HG02884 (cell line): ENCODE data around the gene ACP5.
A peak's percentile ranks its signal among the peaks of the same experiment; 100 is the strongest.
"Not testable (repeated sequence)": the region's sequence is repeated elsewhere in the genome, so short reads cannot be mapped to it uniquely, and the experiment has no call there.

ENCODE experiments used
- ATAC-seq: cut with Tn5 transposase; IDR thresholded peaks from one replicate; pipeline ENCODE4 v1.9.1; 2021; ENCODE audit warnings: mild to moderate bottlenecking, moderate library complexity; ENCODE audit not compliant: unreplicated experiment

The ACP5 gene

GRCh38 chr19:11580116-11580515, 2.7 kb upstream of the ACP5 start:
- no peak for ATAC-seq

GRCh38 chr19:11578258-11579142, 1.1 kb upstream of the ACP5 start:
- no peak for ATAC-seq

- ATAC-seq: no peak
Measured at GRCh38 chr19:11576227-11576626, 1.2 kb downstream of the ACP5 start.

GRCh38 chr19:11574689-11575088, 2.8 kb downstream of the ACP5 start:
- ATAC-seq: no peak

GRCh38 chr19:11573763-11574162, 3.7 kb downstream of the ACP5 start:
- ATAC-seq: not testable (repeated sequence)

- ATAC-seq: not testable (repeated sequence)
Measured at GRCh38 chr19:11573354-11573753, 4.1 kb downstream of the ACP5 start.

- ATAC-seq: no peak
Measured at GRCh38 chr19:11570039-11570462, 7.4 kb downstream of the ACP5 start.

- no peak for ATAC-seq
Measured at GRCh38 chr19:11566164-11566563, 11.3 kb downstream of the ACP5 start.

GRCh38 chr19:11565649-11565980, 11.8 kb downstream of the ACP5 start:
- not testable (repeated sequence) for ATAC-seq

GRCh38 chr19:11564082-11564807, 13.2 kb downstream of the ACP5 start:
- ATAC-seq: not testable (repeated sequence)

- no peak for ATAC-seq
Measured at GRCh38 chr19:11563532-11563931, 13.9 kb downstream of the ACP5 start.

- ATAC-seq: no peak
Measured at GRCh38 chr19:11560404-11561051, 16.9 kb downstream of the ACP5 start.

- ATAC-seq: peak; percentile 85
Measured at GRCh38 chr19:11558881-11559828, 18.3 kb downstream of the ACP5 start, which contains the start of gene ELOF1. Gene ELOF1, minus strand, starts transcription at chr19:11559230. Its CDS starts 4,883 bp downstream, at chr19:11554347.

- no peak for ATAC-seq
Measured at GRCh38 chr19:11556634-11557420, 20.6 kb downstream of the ACP5 start.

- ATAC-seq: no peak
Measured at GRCh38 chr19:11555246-11555645, 22.2 kb downstream of the ACP5 start.

GRCh38 chr19:11554160-11554559, 23.3 kb downstream of the ACP5 start:
- ATAC-seq: no peak

GRCh38 chr19:11552666-11553372, 24.6 kb downstream of the ACP5 start:
- ATAC-seq: no peak

- ATAC-seq: no peak
Measured at GRCh38 chr19:11551603-11552235, 25.7 kb downstream of the ACP5 start.
